ENCODE measurements around the gene CRB3. TPM values are rescaled to one million over a fixed set of nuclear protein-coding genes. Genes with fewer than 3 reads are reported as not detected.

The CRB3 gene
- total RNA-seq, 1 donor from 2014 or later, result not detected

- Histone ChIP-seq H3K4me3 (no peak overlapping the region), H3K9me3 (replicated peaks) (no peaks in the 10 kb centered on the region), H3K36me3 (no peaks in the 10 kb centered on the region), H3K27ac (replicated peaks) (no peak overlapping the region), H3K4me1 (peaks cover 12% of the 10 kb centered on the region), H3K27me3 (ENCODE audit: low read depth) (peaks cover 68% of the 10 kb centered on the region)
- no peak for DNase-seq
- intact Hi-C loops (cut with micrococcal nuclease), result no loop called here
- no peak for TF ChIP-seq CTCF (IDR thresholded peaks at IDR 0.05; ENCODE audit: borderline replicate concordance)
Observed at GRCh38 chr19:6465006-6465405, 935 bp downstream of the CRB3 start.

- intact Hi-C loops (cut with micrococcal nuclease), result no loop called here
- Histone ChIP-seq H3K27ac (replicated peaks) (no peak overlapping the region), H3K9me3 (replicated peaks) (no peaks in the 10 kb centered on the region), H3K4me3 (no peak overlapping the region), H3K36me3 (no peaks in the 10 kb centered on the region), H3K27me3 (ENCODE audit: low read depth) (peaks cover 68% of the 10 kb centered on the region), H3K4me1 (peaks cover 8% of the 10 kb centered on the region)
- no peak for DNase-seq
- TF ChIP-seq CTCF (IDR thresholded peaks at IDR 0.05; ENCODE audit: borderline replicate concordance), result no peak
Observed at GRCh38 chr19:6465663-6466062, 1.6 kb downstream of the CRB3 start.

- intact Hi-C loops (cut with micrococcal nuclease), result no loop called here
- Histone ChIP-seq H3K36me3 (no peaks in the 10 kb centered on the region), H3K27me3 (ENCODE audit: low read depth) (peaks cover 74% of the 10 kb centered on the region), H3K4me1 (peaks cover 6% of the 10 kb centered on the region), H3K4me3 (no peak overlapping the region), H3K9me3 (replicated peaks) (no peaks in the 10 kb centered on the region), H3K27ac (replicated peaks) (no peak overlapping the region)
- DNase-seq, result no peak
- TF ChIP-seq CTCF (IDR thresholded peaks at IDR 0.05; ENCODE audit: borderline replicate concordance), result no peak
Observed at GRCh38 chr19:6466526-6467248, 2.6 kb downstream of the CRB3 start.

- H3K4me1 ChIP-seq, result peaks cover 6% of the 10 kb centered on the region
- DNase-seq, result no peak
- no peaks in the 10 kb centered on the region for H3K36me3 ChIP-seq
- no peak overlapping the region for H3K27ac ChIP-seq (replicated peaks)
- H3K27me3 ChIP-seq (ENCODE audit: low read depth), result peaks cover 75% of the 10 kb centered on the region
- intact Hi-C loops (cut with micrococcal nuclease), result no loop called here
- no peak for TF ChIP-seq CTCF (IDR thresholded peaks at IDR 0.05; ENCODE audit: borderline replicate concordance)
- H3K4me3 ChIP-seq, result no peak overlapping the region
- no peaks in the 10 kb centered on the region for H3K9me3 ChIP-seq (replicated peaks)
Observed at GRCh38 chr19:6467384-6467783, 3.3 kb downstream of the CRB3 start.

- DNase-seq, result no peak
- peaks cover 74% of the 10 kb centered on the region for H3K27me3 ChIP-seq (ENCODE audit: low read depth)
- intact Hi-C loops (cut with micrococcal nuclease), result no loop called here
- no peak for TF ChIP-seq CTCF (IDR thresholded peaks at IDR 0.05; ENCODE audit: borderline replicate concordance)
- H3K9me3 ChIP-seq (replicated peaks), result no peaks in the 10 kb centered on the region
- H3K36me3 ChIP-seq, result no peaks in the 10 kb centered on the region
- H3K4me3 ChIP-seq, result no peak overlapping the region
- no peak overlapping the region for H3K27ac ChIP-seq (replicated peaks)
- peaks cover under 1% of the 10 kb centered on the region for H3K4me1 ChIP-seq
Observed at GRCh38 chr19:6470173-6470572, 6.1 kb downstream of the CRB3 start.

Data from left ventricle myocardium inferior (tissue), 1 donor.